Putamen (tissue), 1 donor: Measurements from ENCODE around the gene PTPRG.

Experiments used
- DNase-seq: peaks from one replicate; pipeline ENCODE4 v3.0.0-alpha.2; 2016; ENCODE audit warnings: low spot score

The PTPRG gene

DNA sequence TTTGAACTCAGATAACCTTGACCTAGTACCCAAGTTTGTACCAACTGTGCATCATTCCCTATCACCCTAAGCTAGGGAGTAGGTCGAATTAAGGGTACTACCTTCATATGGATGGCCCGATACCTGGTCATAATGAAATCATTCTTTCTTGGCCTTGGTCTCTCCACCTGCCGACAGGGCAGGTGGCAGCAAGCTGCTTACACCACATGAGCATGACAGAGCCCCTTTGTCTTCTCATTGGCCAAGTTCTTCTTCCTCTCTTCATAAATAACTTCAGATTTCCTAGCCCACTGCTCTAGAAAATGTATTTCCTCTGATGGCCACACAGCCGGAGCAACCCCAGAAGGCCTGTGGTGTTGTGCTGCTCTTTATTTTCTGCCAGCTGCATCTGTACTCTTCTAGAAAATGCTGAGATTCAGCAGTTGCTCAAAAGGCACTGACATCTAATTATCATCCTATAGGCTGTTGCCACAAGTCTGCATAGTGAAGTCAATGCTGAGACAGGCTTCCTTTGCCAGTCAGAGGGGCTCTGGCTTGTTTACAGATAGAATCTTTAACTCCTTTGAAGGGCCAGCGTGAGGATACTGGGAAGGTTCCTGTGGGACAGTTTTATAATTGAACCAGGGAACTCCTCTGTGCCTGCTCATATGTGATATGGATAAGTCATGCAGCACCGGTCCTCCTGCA, 304.2 kb downstream of the PTPRG start:
- no peak for DNase-seq

GRCh38 chr3:61866153-61866542, 304.8 kb downstream of the PTPRG start:
- no peak for DNase-seq

DNA sequence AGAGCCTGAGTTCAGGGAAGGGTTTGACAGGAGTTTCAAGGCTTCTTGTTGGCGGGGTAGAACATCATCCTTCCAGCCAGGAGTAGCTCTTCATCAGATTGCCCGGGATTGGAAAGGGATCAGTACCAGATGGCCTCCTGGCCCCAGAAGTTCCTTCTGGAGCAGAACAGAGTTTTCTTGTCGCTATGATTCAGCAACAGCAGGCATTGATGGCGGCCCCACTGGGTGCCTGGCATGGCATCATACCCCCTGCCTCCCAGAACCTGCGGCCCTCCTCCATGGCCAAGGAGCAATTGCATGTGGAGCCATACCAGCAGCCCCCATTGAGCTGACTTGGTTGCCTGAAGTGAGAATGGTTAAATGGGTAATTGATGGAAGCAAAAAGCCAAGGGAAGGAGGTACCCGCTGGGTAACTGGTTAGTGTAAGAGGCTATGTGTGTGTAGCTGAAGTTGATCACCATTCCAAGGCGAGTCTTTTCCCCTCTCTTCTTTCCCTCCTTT, 305.6 kb downstream of the PTPRG start:
- no peak for DNase-seq

GRCh38 chr3:61868499-61868898, 307.1 kb downstream of the PTPRG start:
- DNase-seq = no peak

DNA sequence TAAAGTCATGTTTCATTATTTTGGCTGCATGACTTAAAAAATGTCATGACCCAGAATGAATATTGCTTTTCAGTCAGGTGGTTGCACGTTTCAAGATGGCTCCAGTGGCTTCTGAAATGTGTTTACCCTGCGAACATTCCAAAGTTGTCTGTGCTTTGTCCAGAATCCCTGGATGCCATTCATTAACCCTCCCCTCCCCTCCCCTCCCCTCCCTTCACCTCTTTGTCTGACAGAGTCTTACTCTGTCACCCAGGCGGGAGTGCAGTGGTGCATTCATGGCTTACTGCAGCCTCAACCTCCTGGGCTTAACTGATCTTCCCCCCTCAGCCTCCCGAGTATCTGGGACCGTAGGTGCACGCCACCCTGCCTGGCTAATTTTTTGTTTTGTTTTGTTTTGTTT, 308.0 kb downstream of the PTPRG start:
- no peak for DNase-seq

DNA sequence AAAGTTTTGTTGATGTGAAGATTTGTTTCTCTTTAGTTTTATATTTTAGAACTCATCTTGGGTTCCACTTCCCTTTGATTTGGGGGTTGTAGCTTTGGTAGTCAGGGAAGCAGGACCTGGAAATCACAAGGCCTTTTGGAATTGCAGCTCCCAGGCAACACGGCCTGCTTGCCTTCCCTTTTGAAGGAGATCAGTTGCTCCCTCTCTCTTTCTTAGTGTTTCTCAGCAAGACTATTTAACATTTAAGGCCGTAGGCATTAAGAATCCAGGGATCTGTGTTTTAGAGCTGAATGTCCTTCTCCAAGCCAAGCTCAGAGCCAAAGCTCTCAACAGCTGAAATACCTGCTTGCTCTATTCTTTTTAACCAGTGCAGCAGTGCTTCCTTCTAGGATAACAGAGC, 310.3 kb downstream of the PTPRG start:
- DNase-seq = no peak

DNA sequence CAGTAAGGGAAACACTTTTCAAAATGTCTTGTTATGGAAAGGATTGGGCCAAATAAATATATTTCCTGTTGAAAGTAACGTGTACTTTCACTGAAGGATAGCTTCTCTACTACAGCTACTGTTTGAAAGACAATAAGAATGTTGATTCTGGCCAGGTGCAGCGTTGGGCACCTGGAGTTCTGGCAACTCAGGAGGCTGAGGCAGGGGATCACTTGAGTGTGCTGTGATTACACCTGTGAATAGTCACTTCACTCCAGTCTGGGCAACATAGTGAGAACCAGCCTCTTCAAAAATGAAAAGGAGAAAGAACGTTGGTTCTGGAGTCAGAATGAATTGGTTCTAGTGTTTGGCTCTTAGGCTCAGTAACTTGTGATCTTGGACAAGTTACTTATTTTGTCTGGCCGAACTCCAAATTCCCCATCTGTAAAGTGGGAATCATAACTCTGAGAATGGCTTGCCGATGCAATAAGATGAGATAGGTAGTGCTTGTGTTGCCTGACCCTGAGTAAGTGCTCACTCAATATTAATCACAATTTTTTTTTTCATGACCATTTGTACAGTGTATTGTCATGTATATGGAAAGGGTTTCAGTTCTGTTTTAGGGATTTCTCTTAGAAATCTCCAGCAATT, 310.8 kb downstream of the PTPRG start:
- DNase-seq = no peak

- DNase-seq = no peak
Observed at GRCh38 chr3:61875046-61875844, 313.9 kb downstream of the PTPRG start.

GRCh38 chr3:61875976-61876671, 314.8 kb downstream of the PTPRG start:
- DNase-seq = no peak

- no peak for DNase-seq
Observed at GRCh38 chr3:61876797-61877196, 315.4 kb downstream of the PTPRG start.

DNA sequence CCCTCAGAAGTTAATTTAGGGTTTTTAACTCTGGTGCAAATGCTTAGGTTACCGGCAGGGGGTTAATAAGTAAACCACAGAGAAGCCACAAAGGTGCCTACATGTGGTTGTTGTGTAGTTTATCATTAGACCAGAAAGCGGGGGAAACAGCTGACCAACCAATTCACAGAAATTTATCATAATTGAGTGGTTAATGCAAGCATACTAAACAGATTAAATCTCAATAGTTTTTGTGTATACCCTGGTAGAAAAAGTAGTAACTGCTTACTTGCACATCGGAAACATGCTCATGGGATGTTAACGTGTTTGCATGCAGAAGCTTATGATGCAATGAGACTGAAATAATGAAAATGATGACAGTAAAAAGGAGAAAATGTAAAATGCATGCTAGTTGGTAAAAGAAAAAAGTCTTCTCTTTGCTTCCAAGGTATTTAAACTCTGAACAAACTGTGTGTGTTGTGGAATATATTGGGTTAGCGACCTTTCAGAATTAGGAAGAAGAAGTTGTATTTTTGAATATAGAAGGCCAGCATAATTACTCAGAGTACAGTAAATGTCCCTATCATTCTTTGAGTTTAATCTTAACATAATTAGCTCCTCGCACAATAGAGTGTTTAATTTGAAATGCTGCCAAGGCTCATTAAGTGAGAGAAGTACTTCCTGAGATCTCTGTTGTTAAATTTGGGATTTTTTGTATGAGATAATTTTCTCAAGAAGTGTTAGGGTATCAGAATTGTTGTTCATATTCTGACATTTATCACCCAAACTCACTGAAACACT, 316.2 kb downstream of the PTPRG start:
- DNase-seq = no peak

DNA sequence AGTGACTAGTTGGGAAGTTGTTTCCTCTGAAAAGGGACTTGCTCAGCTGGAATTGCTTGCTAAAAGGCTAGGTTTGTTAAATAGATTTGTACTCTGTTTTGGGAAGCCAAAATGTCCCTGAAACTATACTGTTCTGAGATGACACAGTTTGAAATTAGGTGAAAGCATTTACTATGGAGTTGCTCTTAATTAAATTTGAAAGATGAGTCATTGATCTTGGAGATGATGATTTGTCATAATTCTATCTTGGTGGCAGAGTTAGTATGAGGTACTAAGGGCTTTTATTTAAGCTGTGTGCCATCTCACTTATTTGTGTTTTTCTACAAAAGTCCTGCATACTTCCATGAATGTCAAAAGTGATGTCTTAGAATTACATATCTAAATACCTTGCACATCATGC, 320.9 kb downstream of the PTPRG start:
- DNase-seq = no peak

DNA sequence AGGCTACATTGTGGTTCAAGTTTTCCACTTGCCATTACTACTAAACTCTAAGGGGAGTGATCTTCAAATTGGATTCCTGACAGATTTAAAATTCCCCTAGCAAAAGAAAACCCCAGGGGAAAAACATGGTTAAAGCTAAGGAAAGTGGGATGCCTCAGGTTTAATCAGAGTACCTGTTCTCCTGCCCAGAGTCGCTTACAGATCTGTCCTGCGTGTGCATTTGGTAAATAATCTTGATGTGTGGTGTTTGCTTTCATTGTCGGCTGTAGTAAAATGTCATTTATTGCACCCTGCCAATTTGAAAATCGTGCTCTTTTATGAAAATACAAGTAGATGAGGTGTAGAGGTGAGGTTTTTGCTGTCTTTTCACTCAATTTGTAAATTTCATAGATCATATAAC, 323.4 kb downstream of the PTPRG start:
- no peak for DNase-seq

GRCh38 chr3:61885414-61885813, 324.0 kb downstream of the PTPRG start:
- DNase-seq = no peak

- DNase-seq = no peak
Observed at GRCh38 chr3:61887206-61887605, 325.8 kb downstream of the PTPRG start.

GRCh38 chr3:61889259-61889658, 327.9 kb downstream of the PTPRG start:
- no peak for DNase-seq

DNA sequence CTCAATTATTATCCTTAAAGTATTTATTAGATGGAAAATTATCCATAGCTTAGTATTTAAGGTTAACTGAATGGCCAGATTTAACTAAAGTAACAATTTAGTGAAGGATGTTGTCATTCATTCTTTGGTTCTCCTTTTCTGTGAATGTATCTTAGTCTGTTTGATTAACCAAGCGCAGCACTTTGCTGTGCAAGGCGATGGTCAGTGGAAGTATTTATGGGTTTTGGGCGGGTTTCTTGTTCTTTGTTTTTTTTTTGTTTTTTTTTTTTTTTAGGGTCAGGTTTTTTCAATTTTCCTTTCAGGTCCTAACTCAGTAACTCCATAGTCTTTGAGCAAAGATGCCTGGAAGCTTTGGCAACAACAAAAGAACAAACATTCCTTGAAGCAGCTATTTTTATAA, 328.8 kb downstream of the PTPRG start:
- no peak for DNase-seq

DNA sequence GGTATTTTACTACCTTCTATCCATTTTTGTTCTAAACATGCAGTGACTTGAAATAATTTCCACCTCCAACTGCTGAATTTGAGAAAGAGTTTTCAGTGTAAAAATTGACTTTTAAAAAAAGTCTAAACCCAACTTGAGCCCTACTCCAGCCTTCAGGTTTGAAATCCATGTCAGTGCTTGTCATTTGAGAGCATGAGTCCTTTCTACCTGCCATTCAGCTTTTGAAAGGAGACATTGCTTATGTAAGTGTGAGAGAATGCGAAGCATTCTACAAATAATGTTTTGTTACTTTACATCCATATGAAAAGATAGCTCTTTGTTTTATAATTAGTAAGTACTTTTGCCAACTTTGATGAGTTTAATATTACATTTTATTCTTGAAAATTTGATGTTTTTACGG, 329.2 kb downstream of the PTPRG start:
- DNase-seq = no peak

- DNase-seq = no peak
Observed at GRCh38 chr3:61892891-61893290, 331.5 kb downstream of the PTPRG start.

DNA sequence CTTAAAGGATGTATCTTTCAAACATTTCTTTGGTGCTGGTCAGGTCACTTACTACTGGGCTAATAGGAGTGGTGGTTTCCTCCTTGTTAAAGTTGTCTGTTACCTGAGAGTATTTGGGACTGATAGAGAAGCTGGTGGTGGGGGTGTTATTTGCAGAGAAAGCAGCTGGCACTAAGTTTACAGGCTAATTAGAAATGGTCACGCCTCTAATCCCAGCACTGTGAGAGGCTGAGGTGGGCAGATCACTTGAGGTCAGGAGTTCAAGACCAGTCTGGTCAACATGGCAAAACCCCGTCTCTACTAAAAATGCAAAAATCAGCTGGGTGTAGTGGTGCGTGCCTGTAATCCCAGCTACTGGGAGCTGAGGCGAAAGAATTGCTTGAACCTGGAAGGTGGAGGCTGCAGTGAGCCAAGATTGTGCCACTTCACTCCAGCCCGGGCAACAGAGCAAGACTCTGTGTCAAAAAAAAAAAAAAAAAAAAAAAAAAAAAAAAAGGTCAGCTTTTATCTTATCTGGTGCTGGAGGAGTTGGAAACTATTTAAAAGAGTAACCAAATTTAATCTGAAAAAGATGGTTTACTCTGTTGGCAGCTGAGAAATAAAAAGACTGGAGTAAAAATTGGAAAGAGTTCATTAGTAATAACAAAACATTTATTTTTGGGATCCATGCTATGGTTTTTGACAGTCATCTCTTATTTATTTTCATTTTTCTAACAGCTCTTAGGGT, 332.6 kb downstream of the PTPRG start:
- DNase-seq = no peak
